SK-N-SH (cell line): ENCODE results near the gene TXNDC8. TPM values are rescaled to one million over a fixed set of nuclear protein-coding genes. Genes with fewer than 3 reads are reported as not detected.

Experiments used
- CTCF ChIA-PET: fragments of 300-600, 350-600 bp; formaldehyde crosslinking; extraction: SDS; loops from one replicate; lab custom pipeline; 2021; lab: Yijun Ruan, JAX
- POLR2A ChIA-PET: fragments of 350-600 bp; sonication (Branson Sonifier 250); formaldehyde crosslinking; extraction: SDS; loops from one replicate; lab custom pipeline; 2020; ENCODE audit warnings: antibody characterized with exemption, inconsistent platforms; lab: Yijun Ruan, JAX
- DNase-seq: peaks from one replicate; pipeline ENCODE4 v3.0.0; 2012
- H2AFZ ChIP-seq: fragments of 200-600 bp; sonication (generic); 2 replicates; pipeline ENCODE4 v1.8.1; 2016; ENCODE audit warnings: antibody characterized with exemption, mild to moderate bottlenecking, low read depth
- H3F3A ChIP-seq: fragments of 200-600 bp; sonication (generic); replicated peaks from 2 replicates; pipeline ENCODE3; 2016; ENCODE audit warnings: antibody characterized with exemption, mild to moderate bottlenecking; ENCODE audit not compliant: insufficient read depth
- H3K27ac ChIP-seq, 2 experiments: fragments of 200-500 bp in 1 of 2; fragments of 200-600 bp in 1 of 2; sonication (Bioruptor generic) in 1 of 2; sonication (generic), shearing (Covaris generic) in 1 of 2; 2 replicates each; pipeline versions ENCODE4 v1.5.1 to v1.6.1; 2014 to 2016; ENCODE audit warnings: low read depth in 2 of 2, inconsistent platforms in 1 of 2, low read length in 1 of 2, mild to moderate bottlenecking in 1 of 2, mixed read lengths in 1 of 2
- H3K27me3 ChIP-seq: fragments of 200-600 bp; sonication (generic), shearing (Covaris generic); 2 replicates; pipeline ENCODE4 v1.6.1; 2016; ENCODE audit warnings: mixed run types; ENCODE audit not compliant: insufficient read depth
- H3K36me3 ChIP-seq, 2 experiments: fragments of 200-500 bp in 1 of 2; fragments of 200-600 bp in 1 of 2; sonication (Bioruptor generic) in 1 of 2; sonication (generic) in 1 of 2; replicated peaks in 1 of 2; 2 replicates each; pipeline versions ENCODE3 to v1.5.1; 2014 to 2016; ENCODE audit warnings: low read length in 1 of 2, mild to moderate bottlenecking in 1 of 2; ENCODE audit not compliant: insufficient read depth in 2 of 2, control insufficient read depth in 1 of 2
- H3K4me1 ChIP-seq, 2 experiments: fragments of 200-500 bp in 1 of 2; fragments of 200-600 bp in 1 of 2; sonication (Bioruptor generic) in 1 of 2; sonication (generic), shearing (Covaris generic) in 1 of 2; 2 replicates each; pipeline versions ENCODE4 v1.5.1 to v1.6.1; 2014 to 2016; ENCODE audit warnings: low read depth in 1 of 2, low read length in 1 of 2, mixed run types in 1 of 2; ENCODE audit not compliant: insufficient read depth in 2 of 2, control insufficient read depth in 1 of 2
- H3K4me2 ChIP-seq: fragments of 200-600 bp; sonication (generic), shearing (Covaris generic); 2 replicates; pipeline ENCODE4 v1.6.1; 2017; ENCODE audit warnings: mixed run types
- H3K4me3 ChIP-seq, 2 experiments: fragments of 200-500 bp in 1 of 2; fragments of 200-600 bp in 1 of 2; sonication (Bioruptor generic) in 1 of 2; sonication (generic), shearing (Covaris generic) in 1 of 2; 2 replicates each; pipeline versions ENCODE4 v1.5.1 to v1.8.1; 2014 to 2016; ENCODE audit warnings: low read depth in 2 of 2, inconsistent platforms in 1 of 2, low read length in 1 of 2, mild to moderate bottlenecking in 1 of 2, mixed read lengths in 1 of 2, moderate library complexity in 1 of 2
- H3K79me2 ChIP-seq: fragments of 200-600 bp; sonication (generic); 2 replicates; pipeline ENCODE4 v1.8.1; 2017; ENCODE audit warnings: mild to moderate bottlenecking; ENCODE audit not compliant: insufficient read depth
- H3K9ac ChIP-seq: fragments of 200-600 bp; sonication (generic); 2 replicates; pipeline ENCODE4 v1.6.1; 2017; ENCODE audit warnings: mixed run types
- H3K9me2 ChIP-seq: fragments of 200-600 bp; sonication (generic); 2 replicates; pipeline ENCODE4 v1.6.1; 2017; ENCODE audit warnings: mixed run types
- H3K9me3 ChIP-seq: fragments of 200-600 bp; sonication (generic); 2 replicates; pipeline ENCODE4 v1.6.1; 2017; ENCODE audit warnings: mixed run types, mild to moderate bottlenecking, moderate library complexity
- H4K20me1 ChIP-seq: fragments of 200-600 bp; sonication (generic); 2 replicates; pipeline ENCODE4 v1.6.1; 2017; ENCODE audit warnings: mild to moderate bottlenecking, mixed run types; ENCODE audit not compliant: insufficient read depth
- CTCF ChIP-seq: fragments of 200-600 bp; sonication (generic); IDR thresholded peaks from 2 replicates; pipeline ENCODE4 v1.6.1; 2017; ENCODE audit warnings: antibody characterized with exemption, mild to moderate bottlenecking, moderate library complexity
- EP300 ChIP-seq, 2 experiments: IDR thresholded peaks; 2 replicates each; pipeline versions ENCODE4 v1.4.0 to v1.6.1; 2012; ENCODE audit warnings: borderline replicate concordance in 1 of 2, low read depth in 1 of 2, low read length in 1 of 2
- FOSL2 ChIP-seq: IDR thresholded peaks from 2 replicates; pipeline ENCODE4 v1.4.0; 2012; ENCODE audit warnings: low read depth, mild to moderate bottlenecking, moderate library complexity, borderline replicate concordance
- FOXJ3 ChIP-seq: sonication (generic); formaldehyde crosslinking; IDR thresholded peaks from 2 replicates; pipeline ENCODE4 v1.5.1; 2020; ENCODE audit warnings: mild to moderate bottlenecking, missing genetic modification reagents
- GABPA ChIP-seq: IDR thresholded peaks from 2 replicates; pipeline ENCODE4 v1.4.0; 2012; ENCODE audit warnings: low read depth, mild to moderate bottlenecking
- JUND ChIP-seq: IDR thresholded peaks from 2 replicates; pipeline ENCODE4 v1.4.0; 2012
- MAX ChIP-seq: IDR thresholded peaks from 2 replicates; pipeline ENCODE4 v1.4.0; 2012; ENCODE audit warnings: low read depth
- MEF2A ChIP-seq: IDR thresholded peaks from 2 replicates; pipeline ENCODE4 v1.4.0; 2012; ENCODE audit warnings: low read depth, borderline replicate concordance
- MXI1 ChIP-seq: IDR thresholded peaks from 2 replicates; pipeline ENCODE4 v1.6.1; 2012; ENCODE audit warnings: mild to moderate bottlenecking, low read depth, low read length, improper control_type of control experiment
- POLR2AphosphoS5 ChIP-seq: IDR thresholded peaks from 2 replicates; pipeline ENCODE4 v1.6.1; 2012; ENCODE audit warnings: low read depth, low read length
- RCOR1 ChIP-seq: fragments of 150-350 bp; IDR thresholded peaks from 2 replicates; pipeline ENCODE4 v1.6.1; 2017; ENCODE audit warnings: antibody characterized with exemption, low read length
- SIN3A ChIP-seq: IDR thresholded peaks from 2 replicates; pipeline ENCODE4 v1.6.1; 2012; ENCODE audit warnings: low read depth, mild to moderate bottlenecking, low read length, moderate library complexity, borderline replicate concordance
- SMC3 ChIP-seq: IDR thresholded peaks from 2 replicates; pipeline ENCODE4 v1.6.1; 2012; ENCODE audit warnings: low read depth, low read length, improper control_type of control experiment
- TAF1 ChIP-seq: IDR thresholded peaks from 2 replicates; pipeline ENCODE4 v1.6.1; 2012; ENCODE audit warnings: low read depth, mild to moderate bottlenecking, low read length, moderate library complexity, borderline replicate concordance
- TEAD4 ChIP-seq: IDR thresholded peaks from 2 replicates; pipeline ENCODE4 v1.4.0; 2012; ENCODE audit warnings: mild to moderate bottlenecking, borderline replicate concordance; ENCODE audit not compliant: insufficient read depth
- ZBTB33 ChIP-seq: IDR thresholded peaks from 2 replicates; pipeline ENCODE4 v1.4.0; 2012; ENCODE audit warnings: low read depth, borderline replicate concordance
- WGBS: methylation state at CpG from one replicate; pipeline ENCODE4 v1.1.6; 2017; ENCODE audit warnings: low lambda C conversion rate; 5-methylcytosine and 5-hydroxymethylcytosine counted together
- polyA plus RNA-seq, 3 experiments: library from polyadenylated mRNA; depleted of rRNA; stranded (reverse); fragments of >200 nt; gene quantifications; 2 replicates each; pipeline ENCODE4 v1.2.3, GENCODE V29; 2012

Gene TXNDC8
- polyA plus RNA-seq, 1 of the 3 experiments (the other 2 are of a cell fraction): not detected

GRCh38 chr9:110256380-110257096, 81.1 kb downstream of the TXNDC8 start, which contains the start of gene TXN (continued):
- TF ChIP-seq CTCF: no peak
- TF ChIP-seq TEAD4: no peak
- TF ChIP-seq MEF2A: no peak
- TF ChIP-seq JUND: no peak
- peak; percentile 96 for TF ChIP-seq POLR2AphosphoS5
- TF ChIP-seq EP300 (IDR thresholded peaks at IDR 0.05; ENCODE audit: borderline replicate concordance in 1 of 2, low read depth in 1 of 2, low read length in 1 of 2): no peak; a peak in 1 of 4 replicates
- no peak for TF ChIP-seq RCOR1
- no peak for TF ChIP-seq SMC3
- 0 out of 2 replicates have a peak, but pooled peaks have one; percentile 32 for TF ChIP-seq SIN3A
- TF ChIP-seq MXI1: peak; percentile 86
- peak; percentile 94 for TF ChIP-seq MAX

- Histone ChIP-seq H3K4me1 (peaks cover 17 to 22% of the 10 kb centered on the region in 2 experiments; a peak in 3 of 4 replicates), H4K20me1 (peaks cover 36% of the 10 kb centered on the region), H3K27ac (peak overlapping the region; percentile 72 to 85), H3K9me2 (no peaks in the 10 kb centered on the region), H3K9me3 (no peaks in the 10 kb centered on the region), H3K36me3 (peaks cover 2 to 6% of the 10 kb centered on the region in 2 experiments), H3F3A (no peaks in the 10 kb centered on the region), H3K4me2 (peak overlapping the region; percentile 89), H3K9ac (peak overlapping the region; percentile 82), H3K4me3 (peak overlapping the region; percentile 79 to 93), H3K27me3 (no peaks in the 10 kb centered on the region), H2AFZ (peak overlapping the region; percentile 75; the same call in 1 of the 2 replicates), H3K79me2 (peaks cover 55% of the 10 kb centered on the region)
- POLR2A ChIA-PET: interaction anchor here (0.9 kb wide), 1 partner anchor 9 kb away, joined by 3 read pairs; no protein-coding TSS in a partner anchor
- WGBS: 1% methylated on average over 14 of the region's 81 CpGs
- CTCF ChIA-PET: interaction anchor here (1.7 kb wide), 1 partner anchor 38 kb away, joined by 4 read pairs; no protein-coding TSS in a partner anchor
- DNase-seq: peak; percentile 73
- TF ChIP-seq FOSL2 (no peak), MAX (peak; percentile 38; the same call in 1 of the 2 replicates), ZBTB33 (no peak), FOXJ3 (CRISPR knock-in tag) (peak; percentile 44; the same call in 1 of the 2 replicates), TAF1 (no peak), GABPA (peak; percentile 49; the same call in 1 of the 2 replicates)
These were observed 81.9 kb downstream of the TXNDC8 start for GRCh38 chr9:110255463-110256379.
